ENCODE results near the gene NHS.

DNA sequence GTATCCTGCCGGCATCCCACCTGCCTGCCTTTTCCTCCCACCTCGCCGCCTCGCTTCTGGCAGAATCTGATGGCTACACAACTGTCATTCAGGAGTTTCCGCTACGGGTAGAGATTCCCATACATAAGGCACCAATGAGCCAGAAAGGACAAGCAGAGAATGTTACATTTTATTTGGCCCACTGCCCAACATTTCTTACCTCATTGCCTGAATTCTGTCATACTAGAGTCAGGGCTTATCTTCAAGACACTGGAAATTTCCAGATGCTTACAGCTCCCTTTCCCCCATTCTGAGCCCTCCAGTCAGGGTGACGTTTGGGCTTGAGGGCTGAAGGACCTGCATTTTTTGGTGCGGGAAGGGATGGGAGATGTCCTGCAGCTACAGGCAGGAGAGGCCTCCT, 113.0 kb downstream of the NHS start:
- no peak for TF ChIP-seq CTCF (IDR thresholded peaks at IDR 0.05 in 8 of 11, conservative IDR thresholded peaks at IDR 0.05 in 3 of 11)
- no peak for TF ChIP-seq POLR2A (IDR thresholded peaks at IDR 0.05)
